Measurements from ENCODE around the gene TNS4.
A peak's percentile ranks its signal among the peaks of the same experiment; 100 is the strongest.

DNA sequence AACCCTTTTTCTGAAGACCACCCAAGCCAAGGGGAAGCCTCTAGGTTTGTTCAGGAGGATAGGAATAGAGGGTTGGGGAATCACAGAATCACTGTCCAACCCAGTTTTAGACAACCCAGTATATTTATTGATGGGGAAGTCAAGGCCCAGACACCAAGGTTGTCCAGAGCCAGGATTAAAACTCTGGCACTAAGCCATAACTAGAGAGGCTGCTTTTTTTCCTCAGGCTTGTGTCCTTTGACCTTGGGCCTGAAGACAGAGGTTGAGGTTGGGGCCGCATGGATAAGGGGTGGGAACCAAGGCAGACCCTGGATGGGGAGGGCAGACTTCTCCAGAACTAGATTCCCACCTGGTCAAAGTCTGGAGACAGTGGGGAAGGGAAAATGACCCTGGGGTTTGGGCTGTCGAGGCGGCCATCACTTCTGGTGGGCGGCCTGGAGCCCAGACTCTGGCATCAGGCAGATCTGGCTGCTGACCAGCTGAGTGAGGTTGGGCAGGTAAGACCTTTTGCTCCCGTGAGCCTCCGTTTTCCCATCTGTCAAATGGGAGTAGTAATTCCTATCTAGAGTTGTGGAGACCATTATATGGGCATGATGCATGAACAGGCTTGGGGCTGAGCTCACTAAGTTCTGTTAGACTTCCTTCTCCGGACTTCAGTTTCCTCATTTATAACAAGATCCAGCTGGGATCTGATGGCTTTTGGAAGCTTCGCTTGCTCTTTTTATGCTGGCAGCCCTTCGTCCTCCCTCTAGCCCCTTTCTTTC, 40.3 kb downstream of the TNS4 start:
- TF ChIP-seq POLR2A (IDR thresholded peaks at IDR 0.05), result no peak
- TF ChIP-seq EP300 (IDR thresholded peaks at IDR 0.05), result no peak
- TF ChIP-seq, protein P1, sequence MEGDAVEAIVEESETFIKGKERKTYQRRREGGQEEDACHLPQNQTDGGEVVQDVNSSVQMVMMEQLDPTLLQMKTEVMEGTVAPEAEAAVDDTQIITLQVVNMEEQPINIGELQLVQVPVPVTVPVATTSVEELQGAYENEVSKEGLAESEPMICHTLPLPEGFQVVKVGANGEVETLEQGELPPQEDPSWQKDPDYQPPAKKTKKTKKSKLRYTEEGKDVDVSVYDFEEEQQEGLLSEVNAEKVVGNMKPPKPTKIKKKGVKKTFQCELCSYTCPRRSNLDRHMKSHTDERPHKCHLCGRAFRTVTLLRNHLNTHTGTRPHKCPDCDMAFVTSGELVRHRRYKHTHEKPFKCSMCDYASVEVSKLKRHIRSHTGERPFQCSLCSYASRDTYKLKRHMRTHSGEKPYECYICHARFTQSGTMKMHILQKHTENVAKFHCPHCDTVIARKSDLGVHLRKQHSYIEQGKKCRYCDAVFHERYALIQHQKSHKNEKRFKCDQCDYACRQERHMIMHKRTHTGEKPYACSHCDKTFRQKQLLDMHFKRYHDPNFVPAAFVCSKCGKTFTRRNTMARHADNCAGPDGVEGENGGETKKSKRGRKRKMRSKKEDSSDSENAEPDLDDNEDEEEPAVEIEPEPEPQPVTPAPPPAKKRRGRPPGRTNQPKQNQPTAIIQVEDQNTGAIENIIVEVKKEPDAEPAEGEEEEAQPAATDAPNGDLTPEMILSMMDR (IDR thresholded peaks at IDR 0.05), result no peak
- TF ChIP-seq POLR2AphosphoS5 (IDR thresholded peaks at IDR 0.05), result peak; percentile 6 to 63 (median 28)

Measured in sigmoid colon (tissue), 4 donors.